ENCODE data around the gene LRMDA.

The LRMDA gene

DNA sequence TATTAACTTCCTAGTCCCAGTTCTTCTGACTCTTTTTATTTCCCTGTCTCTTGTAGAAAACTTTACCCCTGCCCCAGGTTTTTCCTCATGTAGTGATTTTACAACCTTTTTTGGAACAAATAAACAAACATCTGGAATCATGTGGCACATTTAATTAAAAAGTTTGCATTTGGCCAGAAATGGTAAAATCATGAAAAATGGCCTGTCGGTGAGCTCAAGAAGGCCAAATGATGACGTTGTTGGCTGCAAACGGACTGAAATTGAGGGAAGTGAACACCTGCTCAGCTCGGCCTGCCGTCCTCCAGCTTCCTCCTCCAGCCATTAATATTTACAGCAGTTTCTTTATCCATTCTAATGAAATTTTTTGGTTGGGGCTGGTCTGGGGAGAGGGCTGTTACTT lies 902.8 kb downstream of the LRMDA start:
- DNase-seq = no peak

DNA sequence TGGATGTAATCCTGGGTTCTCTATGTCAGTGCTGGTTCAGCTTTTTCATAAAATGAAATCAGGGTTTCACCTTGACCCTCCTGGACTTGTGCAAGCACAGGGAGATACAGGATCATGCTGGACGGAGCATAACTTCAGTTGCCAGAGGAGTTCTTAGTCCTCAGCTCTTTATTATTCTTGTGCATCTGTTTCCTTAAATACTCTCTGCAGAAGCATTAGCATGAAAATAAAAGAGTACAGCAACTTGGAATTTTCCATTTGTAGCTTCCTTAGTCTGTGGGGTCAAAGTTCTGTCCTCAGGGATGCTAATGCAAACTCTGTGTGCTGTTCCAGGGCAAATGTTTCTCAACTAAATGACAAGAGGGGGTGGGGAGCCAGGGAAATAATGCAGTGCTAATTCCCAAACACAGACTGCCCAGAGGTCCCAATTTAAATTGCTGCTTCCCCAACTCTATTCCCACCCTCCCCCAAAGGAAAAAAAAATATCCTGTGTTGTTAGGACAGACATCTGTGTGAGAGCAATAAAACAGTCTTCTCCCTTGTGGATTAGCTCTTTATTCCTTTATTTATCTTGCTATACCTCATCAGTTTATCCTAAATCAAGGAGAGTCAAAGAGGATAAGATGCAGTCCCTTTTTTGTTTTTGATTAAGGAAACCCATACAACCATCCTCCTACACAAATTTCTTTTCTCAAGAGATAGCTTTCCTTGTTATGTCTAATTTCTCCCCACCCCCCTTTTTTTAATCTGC lies 905.0 kb downstream of the LRMDA start:
- no peak for DNase-seq

DNA sequence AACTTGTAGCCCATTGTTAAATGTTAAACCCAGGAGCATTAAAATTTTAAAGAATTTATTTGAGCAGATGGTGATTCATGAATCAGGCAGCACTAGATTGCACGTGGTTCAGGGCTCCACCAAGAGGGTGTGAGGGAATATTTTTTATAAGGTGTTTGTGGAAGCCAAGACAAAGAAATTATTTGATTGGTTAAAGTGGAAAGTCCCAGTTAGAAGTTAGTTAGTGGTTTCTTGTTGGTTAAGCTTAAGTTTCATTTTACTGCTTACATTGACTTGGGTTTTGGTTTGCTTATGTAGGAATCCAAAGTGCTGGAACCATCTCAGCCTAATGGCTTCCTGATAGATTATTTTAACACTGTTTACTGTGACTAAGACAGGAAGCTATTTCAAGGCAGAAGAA lies 906.2 kb downstream of the LRMDA start:
- no peak for DNase-seq

DNA sequence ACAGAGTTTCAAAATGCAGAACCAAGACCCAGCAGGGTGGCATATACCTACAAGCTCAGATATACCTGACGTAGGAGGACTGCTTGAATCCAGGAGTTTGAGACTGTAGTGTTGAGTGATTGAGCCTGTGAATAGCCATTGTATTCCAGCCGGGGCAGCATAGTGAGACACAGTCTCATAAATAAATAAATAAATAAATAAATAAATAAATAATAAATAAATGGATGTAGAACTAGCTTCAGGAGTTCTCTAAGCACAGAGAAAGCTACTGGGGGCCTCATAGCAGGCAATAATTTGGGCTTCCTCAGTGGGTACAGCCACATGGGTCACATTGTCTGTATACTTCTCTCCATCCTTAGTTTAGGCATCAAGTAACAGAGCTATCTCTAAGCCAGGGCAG lies 906.8 kb downstream of the LRMDA start:
- no peak for DNase-seq

DNA sequence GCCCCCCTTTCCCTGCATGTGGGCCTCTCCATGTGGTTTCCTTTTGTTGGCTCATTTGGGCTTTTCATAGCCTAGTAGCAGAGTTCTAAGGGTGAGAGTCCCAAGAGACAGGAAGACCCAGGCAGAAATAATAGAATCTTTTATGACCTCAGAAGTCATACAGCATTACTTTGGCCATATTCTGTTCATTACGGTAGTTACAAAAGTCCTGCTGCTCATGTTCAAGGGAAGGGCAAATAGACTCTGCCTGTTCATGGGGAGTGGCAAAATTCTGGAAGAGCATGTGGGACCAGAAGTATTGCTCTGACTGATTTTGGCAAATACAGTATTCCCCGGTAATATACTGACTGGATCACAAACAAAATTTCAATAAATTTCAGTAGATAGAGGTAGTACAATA lies 910.3 kb downstream of the LRMDA start:
- no peak for DNase-seq

DNA sequence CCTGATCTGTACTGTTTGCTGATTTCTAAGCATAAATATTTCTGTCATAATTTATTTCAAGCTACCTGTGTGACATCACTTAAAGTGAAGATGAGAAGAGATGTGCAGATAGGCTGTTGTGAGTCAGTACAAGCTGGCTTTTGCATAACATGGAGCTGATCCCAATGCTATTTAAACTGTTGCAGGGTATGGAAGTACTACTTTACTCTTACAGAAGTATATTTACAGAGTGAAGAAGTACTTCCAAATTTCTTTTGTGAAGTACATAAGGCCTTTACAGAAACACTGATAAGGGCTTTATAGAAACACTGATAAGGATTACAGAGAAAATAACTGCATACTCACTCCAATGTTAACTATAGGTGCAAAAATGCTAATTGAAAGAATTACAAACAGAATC lies 911.6 kb downstream of the LRMDA start:
- DNase-seq = no peak

DNA sequence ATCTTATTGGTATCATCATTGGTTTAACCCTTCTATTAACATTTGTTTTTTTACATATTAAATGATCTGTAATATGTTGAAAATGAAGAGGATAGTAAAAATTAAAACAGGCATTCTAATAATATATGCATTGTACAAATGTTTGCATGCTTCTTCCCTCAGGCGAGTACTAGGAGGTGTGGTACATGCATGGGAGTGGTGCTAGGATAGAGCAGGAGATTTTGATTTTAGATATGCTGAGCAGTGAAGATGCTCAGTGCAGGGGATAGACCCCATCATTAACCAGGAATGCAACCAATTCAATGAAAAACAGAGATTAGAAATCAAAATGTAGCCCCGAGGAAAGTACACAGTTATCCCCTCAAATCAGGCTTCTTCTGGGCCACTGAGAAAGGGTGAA lies 916.4 kb downstream of the LRMDA start:
- no peak for DNase-seq

DNA sequence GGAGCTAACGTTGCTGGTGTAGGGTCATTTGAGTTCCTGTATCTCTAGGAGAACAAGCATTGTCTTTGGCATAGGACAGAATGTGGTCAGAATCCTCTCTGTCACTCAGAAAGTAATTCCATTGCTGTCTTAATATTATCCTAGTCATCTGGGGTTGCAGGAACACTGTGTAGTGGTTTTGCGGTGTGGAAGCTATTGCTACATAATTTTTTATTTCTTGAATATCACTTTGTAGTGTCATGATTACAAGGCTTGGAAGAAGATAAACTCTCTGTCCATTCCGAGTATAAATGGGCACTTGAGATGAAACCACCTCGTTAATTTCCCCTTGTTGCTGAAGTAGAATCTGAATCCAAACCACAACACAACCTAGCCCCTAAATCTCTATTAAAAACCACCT lies 919.2 kb downstream of the LRMDA start:
- DNase-seq = no peak

DNA sequence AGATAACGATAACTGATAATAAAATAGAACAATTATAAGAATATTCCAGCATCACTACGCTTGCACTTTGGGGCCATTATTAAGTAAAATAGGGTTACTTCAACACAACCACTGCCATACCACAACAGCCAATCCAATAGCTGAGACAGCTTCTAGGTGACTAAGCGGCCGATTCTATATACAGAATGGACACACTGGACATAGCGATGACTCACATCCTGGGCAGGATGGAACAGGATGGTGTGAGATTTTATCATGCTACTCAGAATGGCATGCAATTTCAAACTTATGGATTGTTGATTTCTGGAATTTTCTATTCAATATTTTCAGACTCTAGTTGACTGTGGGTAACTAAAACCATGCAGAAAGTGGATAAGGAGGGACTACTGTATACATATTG lies 920.9 kb downstream of the LRMDA start:
- DNase-seq = no peak

DNA sequence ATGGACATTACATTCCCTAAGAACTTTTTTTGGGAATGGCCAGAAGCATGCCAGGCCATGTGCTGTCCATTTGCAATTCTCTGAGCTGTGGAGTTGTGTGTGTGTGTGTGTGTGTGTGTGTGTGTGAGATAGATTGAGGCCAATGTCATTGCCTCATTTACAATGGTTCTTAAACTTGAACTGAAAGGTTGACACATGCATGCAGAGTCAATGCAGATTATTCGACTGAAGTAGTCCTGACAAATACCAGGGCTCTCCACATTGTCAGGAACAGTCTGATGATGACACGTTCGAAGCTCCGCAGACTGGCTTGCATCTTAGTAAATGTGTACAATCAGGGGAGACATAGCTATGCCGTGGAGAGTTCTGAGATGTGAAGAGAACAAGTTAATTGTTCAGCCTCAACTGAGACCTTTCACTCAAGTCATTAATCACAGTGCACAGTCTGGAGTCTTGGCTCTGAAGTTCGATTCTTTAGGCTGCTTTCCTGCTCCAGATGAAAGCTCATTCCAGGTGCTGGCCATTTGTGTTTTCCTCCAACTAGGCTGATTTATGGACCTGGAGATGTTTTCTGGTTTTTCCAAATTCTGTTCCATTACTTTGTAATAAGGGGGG lies 921.9 kb downstream of the LRMDA start:
- DNase-seq = no peak

DNA sequence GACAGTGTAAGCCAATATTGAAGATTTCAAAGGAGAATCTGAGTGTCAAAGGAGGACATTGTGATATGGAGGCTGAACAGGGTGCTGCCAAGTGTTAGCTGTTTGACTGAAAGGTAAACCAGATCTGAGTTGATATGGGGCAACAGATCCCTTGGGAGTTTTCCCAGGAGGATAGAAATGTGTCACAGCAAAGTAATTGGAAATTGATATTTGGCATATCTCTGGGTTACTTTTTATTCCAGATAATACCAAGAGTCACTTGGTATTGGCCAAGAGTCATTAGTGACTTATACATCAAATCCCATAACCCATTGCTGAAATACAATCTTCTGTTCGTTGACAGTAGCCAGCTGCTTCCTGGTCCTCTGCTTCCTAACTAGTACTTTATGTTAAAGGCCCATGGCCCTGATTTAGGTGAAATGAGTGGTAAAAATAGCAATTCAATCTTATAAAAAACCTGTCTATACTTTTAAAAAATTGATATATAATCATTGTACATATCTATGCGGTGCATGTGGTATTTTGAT lies 922.9 kb downstream of the LRMDA start:
- no peak for DNase-seq

DNA sequence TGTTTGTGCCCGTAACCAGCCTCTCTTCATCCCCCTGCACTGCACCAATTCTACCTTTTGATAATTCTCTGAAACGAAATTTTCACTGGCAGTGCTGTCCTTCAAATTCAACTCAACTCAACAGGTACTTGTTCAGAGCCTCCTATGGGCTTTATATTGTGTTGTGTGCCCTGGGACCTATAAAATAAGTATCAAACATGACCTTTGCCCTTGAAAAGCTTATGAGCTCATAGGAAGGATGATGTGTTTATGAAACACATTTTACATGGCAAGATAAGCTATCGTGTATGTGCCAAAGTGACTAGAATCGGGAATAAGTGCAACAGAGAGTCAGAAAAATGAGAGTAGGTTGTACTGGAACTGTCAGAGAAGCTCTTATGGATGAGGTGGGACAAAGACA lies 923.5 kb downstream of the LRMDA start:
- no peak for DNase-seq

DNA sequence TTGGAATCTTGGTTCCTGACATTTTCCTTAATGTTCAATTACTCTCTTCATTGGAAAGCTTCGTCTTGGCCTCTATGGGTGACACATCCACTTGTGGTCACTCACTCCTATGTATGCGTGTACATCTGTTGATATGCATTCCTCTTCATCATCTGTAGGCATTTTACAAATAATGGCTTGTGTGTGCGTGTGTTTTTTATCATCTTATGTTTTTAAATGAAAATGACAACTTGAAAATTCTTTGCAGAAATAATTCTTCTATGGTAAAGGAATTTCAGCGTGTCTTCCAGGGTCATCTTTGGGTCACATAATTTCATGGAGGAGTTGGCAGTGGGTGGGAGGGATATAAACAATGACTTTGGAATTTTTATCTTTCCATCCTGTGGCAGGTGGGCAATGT lies 925.1 kb downstream of the LRMDA start:
- no peak for DNase-seq

DNA sequence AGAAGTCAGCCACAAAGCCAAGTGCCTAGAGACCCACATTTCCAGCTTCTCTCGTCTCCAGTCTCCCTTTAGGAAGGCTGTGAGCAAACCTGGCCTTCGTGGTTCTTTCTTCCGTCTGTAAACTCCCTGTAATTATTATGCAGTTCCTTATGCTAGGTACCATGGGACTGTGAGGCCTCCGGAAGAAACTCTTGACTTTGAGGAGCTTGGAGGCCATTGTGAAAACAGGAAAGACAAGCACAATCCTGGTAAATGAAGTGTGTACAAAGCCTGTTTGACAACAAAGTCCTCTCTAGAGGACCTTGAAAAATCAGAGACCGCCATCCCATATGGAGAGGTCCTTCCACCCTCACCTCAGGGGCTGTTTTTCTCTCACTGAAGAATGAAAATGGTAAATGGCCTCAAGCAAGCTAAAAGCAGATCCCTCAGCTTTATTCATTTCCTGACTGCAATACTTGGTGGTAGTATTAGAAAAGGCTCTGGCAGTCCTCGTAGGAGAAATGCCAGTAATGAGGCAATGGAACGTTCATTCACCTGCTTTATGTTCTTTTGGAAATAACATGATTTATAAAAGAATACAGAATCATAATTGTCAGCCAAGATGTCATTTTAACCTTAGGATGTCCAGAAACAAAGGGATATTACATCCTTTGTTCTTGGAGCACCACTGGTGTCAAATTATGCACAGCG lies 926.4 kb downstream of the LRMDA start:
- no peak for DNase-seq

DNA sequence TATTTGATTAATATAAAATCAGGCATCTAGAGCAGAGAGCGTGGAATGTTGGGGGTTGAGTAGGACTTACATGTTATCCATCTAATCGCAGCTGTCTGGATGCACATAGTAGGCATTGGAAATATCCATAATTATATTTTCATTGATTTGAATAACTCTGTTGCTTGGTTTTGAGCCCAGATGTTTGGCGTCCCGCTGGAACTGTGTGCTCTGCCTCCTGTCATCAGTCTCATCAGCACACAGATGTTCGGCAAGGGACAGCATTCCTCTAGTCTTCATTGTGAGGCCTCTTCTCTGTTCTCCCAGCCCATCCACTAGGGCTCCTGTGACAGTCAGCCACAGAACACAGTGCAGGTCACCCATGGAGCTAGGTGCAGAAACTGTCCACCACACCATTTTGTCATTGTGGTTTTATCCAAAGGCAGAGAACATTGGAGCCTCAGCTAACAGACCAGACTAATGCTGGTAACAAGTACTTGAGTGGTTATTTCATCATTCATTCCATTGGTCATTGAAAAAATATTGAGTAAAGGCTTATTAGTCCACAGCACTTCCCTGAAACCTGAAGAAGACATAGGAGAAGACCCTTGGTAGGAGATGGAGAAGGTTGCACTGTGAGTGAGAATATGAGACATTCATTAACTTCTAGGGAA lies 927.4 kb downstream of the LRMDA start:
- DNase-seq = no peak

DNA sequence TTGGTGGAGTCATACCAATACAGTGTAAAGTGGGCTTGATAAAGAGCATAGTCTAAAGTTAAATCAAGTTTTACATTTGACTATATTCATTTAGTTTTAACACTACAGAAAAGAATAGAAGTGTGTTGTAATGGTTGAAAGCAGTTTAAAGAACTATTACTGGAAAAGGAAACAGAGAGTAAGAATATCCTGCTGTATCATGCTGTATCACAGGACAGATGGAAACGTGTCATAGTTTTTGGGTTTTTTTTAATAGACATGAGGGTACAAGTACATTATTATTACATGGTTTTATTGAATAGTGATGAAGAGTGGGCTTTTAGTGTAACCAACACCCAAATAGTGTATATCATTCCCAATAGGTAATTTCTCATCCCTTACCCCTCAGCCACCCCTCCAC lies 944.3 kb downstream of the LRMDA start:
- DNase-seq = no peak

DNA sequence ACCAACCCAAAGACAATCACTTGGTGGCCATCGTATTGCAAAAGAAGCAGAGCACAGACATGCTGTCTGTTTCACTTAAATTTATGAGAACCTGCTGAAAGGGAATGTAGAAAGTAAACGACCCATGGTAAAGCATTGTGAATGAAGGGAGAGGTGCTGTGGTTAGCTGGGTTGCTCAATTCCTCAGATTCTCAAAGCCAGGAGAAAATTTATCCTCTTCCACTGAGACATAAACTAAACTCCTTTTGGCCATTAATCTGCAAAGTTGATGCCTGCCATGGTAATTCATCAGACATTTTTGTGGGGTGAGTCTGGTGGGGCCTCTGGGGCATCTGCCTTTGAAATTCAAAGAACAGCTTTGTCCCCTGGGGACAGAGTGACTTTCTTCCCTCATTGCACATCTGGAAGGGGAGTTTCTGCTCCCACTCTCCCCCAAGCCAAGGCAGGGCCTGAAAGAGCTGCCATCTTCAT lies 951.0 kb downstream of the LRMDA start:
- no peak for DNase-seq

DNA sequence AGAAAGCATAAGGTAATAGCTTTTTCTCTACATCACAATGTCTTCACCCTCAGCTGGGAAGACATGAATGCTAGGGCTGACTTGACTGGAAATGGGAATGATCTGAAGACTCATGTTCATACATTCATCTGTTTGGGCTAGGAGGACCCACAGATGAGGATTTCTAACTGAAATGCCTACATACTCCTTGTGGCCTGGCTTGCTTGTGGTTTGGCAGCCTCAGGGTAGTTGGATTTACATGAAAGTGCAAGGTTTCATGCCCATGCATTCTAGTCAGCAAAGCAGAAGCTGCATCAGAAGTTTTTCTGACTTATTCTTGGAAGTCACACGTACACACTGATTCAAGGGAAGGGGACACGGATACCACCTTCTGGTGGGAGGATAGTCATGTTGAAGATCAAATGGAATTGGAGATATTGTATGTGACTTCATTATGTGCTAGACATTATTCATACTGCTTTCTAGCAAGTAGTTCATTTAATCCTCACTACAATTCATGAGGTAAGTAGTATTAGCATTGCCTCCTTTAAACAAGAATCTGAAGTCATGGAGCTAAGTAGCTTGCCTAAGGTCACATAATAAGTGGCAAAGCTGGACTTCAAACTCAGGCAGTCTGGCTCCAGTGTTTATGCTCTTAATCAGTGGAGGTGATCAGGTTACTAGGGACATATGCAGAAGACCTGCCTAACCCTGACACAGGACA lies 957.0 kb downstream of the LRMDA start:
- DNase-seq = no peak

DNA sequence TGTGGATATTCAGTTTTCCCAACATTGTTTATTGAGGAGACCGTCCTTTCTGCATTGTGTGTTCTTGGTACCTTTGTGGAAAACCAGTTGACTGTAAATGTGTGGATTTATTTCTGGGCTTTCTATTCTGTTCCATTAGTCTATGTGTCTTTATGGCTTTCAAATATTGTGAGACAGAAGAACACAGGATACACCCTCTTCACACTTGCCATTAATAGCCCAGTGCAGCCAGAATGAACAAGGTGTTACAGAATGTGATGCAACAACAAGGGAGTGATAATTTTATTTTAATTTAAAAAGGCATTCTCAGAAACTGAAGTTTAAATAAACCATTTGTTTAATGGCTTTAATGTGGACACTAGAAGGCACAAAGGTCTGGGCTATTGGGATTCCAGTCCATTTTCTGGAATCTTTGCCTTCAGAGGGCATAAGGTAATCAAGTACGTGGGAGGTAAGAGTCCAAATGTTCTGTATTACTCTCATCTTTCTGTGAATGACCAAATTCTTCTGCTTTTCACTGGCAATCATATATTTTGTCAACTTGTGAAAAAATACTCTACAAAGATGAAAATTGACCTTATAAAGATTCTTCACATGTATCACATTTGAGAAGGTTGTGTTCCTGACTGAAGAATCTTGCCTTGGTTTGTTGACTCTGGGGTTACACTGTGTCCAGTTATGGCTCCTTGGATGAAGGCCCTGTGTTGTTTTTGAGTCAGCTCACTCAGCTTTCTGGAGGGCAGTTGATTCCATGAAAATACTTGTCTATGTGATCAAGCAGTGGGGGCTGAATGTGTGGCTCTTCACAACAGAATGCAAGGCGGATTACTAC lies 962.7 kb downstream of the LRMDA start:
- no peak for DNase-seq

DNA sequence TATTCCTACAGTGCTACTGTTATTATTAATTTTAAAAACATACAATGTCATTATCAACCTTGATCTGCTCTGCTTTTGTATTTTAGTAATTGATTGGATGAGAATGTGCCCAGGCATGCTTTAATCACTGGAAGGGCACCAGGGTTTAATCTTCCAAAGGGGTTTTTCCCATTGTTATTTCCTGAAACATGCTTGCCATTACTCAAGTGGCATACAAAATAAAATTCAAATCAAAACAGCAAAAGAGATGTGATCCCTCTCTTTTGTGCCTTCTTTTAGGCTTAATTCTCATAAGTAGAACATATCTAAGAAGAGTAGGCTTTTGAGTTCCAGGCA lies 963.3 kb downstream of the LRMDA start:
- DNase-seq = no peak

DNA sequence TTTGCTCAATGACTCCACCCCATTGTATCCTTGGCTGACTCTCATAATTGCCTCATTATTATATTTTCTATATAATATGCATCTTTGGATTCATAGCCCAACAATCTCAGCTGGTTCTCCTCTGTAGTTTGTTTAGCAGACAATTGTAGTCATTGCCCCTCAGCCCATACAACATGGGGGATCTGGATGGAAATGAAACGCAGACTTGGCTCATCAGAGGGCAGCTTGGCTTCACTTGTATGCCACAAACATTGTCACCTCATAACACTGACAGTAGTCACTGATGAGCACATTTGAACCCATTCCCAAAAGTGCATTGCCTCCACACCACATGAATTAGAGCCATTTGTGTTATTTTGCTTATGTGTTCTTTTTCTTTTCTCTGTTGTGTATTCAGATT lies 963.8 kb downstream of the LRMDA start:
- no peak for DNase-seq

DNA sequence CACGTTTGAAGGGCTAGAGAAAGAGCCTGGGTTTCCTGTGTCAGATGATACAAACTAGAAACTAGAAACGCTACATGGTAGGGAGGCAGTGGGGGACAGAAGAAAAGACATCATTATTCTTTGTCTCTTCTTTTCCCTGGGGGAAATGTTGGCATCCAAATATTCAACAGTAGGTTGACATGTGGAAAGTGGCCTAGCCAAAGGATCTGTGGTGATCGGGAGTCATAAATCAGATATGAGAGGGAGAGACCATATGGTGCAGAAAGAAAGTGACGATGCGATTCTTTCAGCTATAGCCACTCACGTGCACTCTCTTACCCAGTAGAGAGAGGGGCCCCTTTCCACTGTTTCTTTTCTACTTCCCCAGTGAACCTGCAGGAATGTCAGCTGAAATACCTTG lies 964.7 kb downstream of the LRMDA start:
- DNase-seq = peak; percentile 75

Data from NCI-H2171 (cell line).